NCI-H2196 treated with DMSO at 0.1 percent for 48 hours (cell line): ENCODE measurements around the gene ATF7.

Experiments used
- DNase-seq: peaks from one replicate; lab custom pipeline; 2025; ENCODE audit not compliant: unreplicated experiment; lab: John Stamatoyannopoulos, UW

Gene ATF7

GRCh38 chr12:53502983-53503728, 123.0 kb downstream of the ATF7 start:
- DNase-seq = no peak

GRCh38 chr12:53502331-53502730, 123.9 kb downstream of the ATF7 start:
- no peak for DNase-seq

GRCh38 chr12:53501615-53502181, 124.5 kb downstream of the ATF7 start:
- no peak for DNase-seq

GRCh38 chr12:53500776-53501614, 125.2 kb downstream of the ATF7 start, which contains the start of gene TARBP2:
Gene TARBP2 (plus strand): TSS chr12:53501283. CDS start chr12:53501409, 126 bp downstream.
- DNase-seq = peak; percentile 98

GRCh38 chr12:53500142-53500775, 125.9 kb downstream of the ATF7 start:
- DNase-seq = no peak

- peak; percentile 46 for DNase-seq
Measured at GRCh38 chr12:53499266-53500141, 126.7 kb downstream of the ATF7 start, which contains the start of gene MAP3K12. Gene MAP3K12 (minus strand): TSS chr12:53499458. CDS start chr12:53487391, 12,067 bp downstream.

GRCh38 chr12:53498235-53498630, 127.9 kb downstream of the ATF7 start:
- DNase-seq = no peak

GRCh38 chr12:53497461-53497860, 128.7 kb downstream of the ATF7 start:
- no peak for DNase-seq

- DNase-seq = no peak
Measured at GRCh38 chr12:53496752-53497032, 129.5 kb downstream of the ATF7 start.

- no peak for DNase-seq
Measured at GRCh38 chr12:53495903-53496751, 130.1 kb downstream of the ATF7 start.

GRCh38 chr12:53493610-53494391, 132.4 kb downstream of the ATF7 start:
- DNase-seq = no peak

- peak; percentile 83 for DNase-seq
Measured at GRCh38 chr12:53492830-53493609, 133.2 kb downstream of the ATF7 start.

GRCh38 chr12:53492188-53492587, 134.0 kb downstream of the ATF7 start:
- no peak for DNase-seq

GRCh38 chr12:53489242-53489864, 136.8 kb downstream of the ATF7 start:
- no peak for DNase-seq

GRCh38 chr12:53486736-53487487, 139.3 kb downstream of the ATF7 start:
- no peak for DNase-seq

- DNase-seq = no peak
Measured at GRCh38 chr12:53485955-53486735, 140.0 kb downstream of the ATF7 start.
